CD4-positive, alpha-beta T cell treated with Interleukin-17A for 4 hours (primary cell): ENCODE measurements around the gene IL21R.

Experiments used
- DNase-seq: peaks from one replicate; pipeline ENCODE4 v3.0.0-alpha.2; 2020; ENCODE audit warnings: mixed read lengths

IL21R gene

DNA sequence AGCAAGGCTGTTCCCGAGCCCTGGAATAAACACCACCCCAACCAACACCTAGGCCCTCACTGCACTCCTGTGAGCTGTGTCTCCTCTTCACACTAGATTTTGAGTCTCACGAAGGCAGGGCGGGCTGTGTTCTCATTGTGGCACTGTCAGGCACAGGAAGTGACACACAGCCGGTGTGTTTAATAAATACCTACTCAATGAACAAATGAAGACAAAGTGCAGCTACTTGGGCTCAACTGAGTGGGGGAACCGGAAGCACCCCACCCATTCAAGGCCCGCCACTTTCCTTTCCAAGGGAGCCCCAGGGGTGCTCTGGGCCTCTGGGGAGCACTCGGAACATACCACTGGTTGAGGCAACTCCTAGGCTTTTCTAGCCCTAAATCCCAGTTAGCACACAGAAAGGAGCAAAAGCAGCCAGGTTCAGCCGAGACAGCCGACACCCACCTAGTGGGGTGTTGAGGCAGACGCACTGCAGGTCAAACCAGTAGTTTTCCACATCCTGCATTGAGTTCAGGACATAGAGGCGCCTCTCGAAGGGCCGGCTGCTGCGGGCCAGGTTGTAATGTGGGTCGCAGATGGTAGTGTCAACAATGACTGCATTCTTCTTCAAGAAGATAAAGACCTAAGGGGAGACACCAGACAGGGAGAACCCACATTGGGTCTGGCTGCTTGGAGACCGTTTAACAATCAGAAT, 90.1 kb downstream of the IL21R start:
- no peak for DNase-seq

GRCh38 chr16:27492588-27492979, 90.6 kb downstream of the IL21R start:
- DNase-seq: no peak

- DNase-seq: no peak
These were observed 93.2 kb downstream of the IL21R start for GRCh38 chr16:27495191-27495590.

GRCh38 chr16:27498031-27498825, 96.3 kb downstream of the IL21R start:
- DNase-seq: no peak

- DNase-seq: no peak
These were observed 97.1 kb downstream of the IL21R start for GRCh38 chr16:27498916-27499658.

DNA sequence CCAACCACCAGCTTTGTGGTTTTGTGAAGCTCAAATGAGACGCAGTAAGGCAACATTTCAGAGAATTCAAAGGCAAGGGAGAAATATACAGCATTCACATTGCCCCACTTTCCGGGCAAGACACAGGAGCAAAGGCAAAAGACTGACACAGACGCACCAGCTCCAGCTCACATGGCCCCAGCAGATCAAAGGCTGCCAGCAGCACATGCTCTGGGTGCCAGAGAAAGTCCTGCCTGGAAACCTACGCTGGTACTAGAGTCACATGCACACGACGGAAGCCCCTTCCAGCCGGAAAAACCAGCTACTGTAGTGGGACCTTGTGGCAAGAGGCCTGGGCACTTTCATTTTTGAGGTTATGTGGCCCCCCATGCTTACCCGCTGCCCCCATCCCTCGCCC, 97.7 kb downstream of the IL21R start:
- DNase-seq: no peak

GRCh38 chr16:27500801-27501200, 98.8 kb downstream of the IL21R start:
- DNase-seq: no peak
